ENCODE results near the gene WNT2.

DNA sequence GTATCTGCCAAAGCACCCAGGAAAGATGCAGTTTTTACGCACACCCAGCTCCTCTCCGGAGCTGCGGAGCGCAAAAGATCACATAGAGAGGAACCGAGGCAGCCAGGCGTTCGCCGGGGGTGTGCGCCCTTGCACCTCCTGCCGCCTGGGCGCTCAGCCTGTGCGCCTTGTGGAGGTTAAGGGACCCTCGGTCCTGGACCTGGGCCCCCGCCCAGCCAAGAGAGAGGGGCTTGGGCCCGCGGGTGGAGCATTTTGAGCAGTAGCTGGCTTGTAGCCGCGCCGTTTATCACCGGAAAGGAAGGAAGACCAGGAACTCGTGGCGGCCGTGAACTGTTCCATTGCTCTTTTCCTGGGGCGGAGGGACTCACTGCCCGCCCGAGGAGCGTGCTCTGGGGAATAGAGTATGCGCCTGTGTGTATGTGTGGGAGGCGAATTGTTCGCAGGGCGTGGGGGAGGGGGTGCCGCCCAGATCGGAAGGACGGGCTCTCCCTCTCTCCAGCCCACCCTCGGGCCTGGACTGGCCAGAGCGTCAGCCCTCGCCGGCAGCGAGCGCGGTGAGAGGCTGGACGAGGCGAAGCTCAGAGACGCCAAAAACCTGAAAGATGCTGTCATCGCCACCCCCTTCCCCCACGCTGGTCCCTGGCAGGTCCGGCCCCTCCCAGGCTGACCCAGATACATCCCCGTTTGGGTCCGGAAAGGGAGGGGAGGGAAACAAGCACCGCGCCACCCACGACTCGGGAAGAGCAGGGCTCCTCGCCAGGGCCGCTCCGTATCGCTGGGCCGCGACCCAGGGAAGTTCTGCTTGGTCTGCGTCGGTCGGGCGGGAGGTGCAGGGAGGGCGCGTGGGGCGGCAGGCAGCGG lies 1.2 kb upstream of the WNT2 start:
- TF ChIP-seq SPI1 (IDR thresholded peaks at IDR 0.05; ENCODE audit: low read depth, low read length), result no peak
- TF ChIP-seq POLR2A (IDR thresholded peaks at IDR 0.05; ENCODE audit: low read depth, low read length), result no peak
- TF ChIP-seq PAX5 (IDR thresholded peaks at IDR 0.05; ENCODE audit: insufficient read depth, low read length, severe bottlenecking), result no peak
- TF ChIP-seq POLR2AphosphoS5 (IDR thresholded peaks at IDR 0.05; ENCODE audit: low read depth, low read length), result no peak
